ENCODE results near the gene ZCCHC14. TPM values are rescaled to one million over a fixed set of nuclear protein-coding genes. Genes with fewer than 3 reads are reported as not detected.

Gene ZCCHC14
- total RNA-seq, 1 donor from 2014 or later = 42.4 TPM

DNA sequence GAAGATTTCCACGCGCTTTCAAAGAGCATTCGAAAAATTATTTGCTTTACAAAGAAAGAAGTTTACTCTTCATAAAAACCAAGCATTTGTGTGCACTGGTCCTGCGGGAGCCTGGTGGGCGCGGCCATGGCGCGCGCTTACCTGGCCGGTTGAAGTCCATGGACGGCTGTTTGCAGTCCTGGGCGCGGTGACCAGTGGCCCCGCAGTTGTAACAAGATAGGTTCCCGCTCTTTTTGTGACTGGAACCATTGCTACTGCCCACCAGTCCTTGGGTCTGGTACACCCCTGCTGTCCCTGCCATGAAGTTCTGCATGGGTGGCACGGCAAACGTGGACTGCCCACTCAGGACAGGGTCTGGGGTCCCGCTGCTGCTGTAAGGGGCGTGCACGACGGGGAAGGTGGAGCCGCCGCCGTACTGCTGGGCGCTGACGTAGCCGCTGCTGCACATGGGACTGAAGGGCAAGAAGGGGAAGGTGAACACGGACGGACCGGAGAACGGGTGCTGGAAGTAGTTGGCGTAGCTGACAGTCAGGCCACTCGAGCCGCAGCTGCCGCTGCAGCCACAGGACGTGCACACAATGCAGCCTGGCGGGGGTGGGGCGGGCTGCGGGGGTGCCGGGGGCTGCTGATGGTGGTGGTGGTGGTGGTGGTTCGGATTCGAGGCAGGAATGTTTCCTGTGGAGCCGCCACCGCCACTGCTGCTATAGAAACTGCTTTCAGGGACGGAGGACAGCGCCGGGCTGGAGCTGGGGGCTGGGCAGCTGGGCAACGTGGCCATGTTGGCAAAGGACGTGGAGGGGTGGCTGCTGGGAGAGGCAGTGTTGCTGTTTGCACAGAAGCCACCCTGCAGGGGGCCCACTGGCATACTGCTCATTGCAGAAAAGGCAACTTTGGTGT is 81.2 kb downstream of the ZCCHC14 start:
- Mint-ChIP-seq H3K9me3 (ENCODE audit: low read depth) (no peaks in the 10 kb centered on the region), H3K4me3 (ENCODE audit: low read depth) (no peak overlapping the region), H3K4me1 (ENCODE audit: low read depth) (no peaks in the 10 kb centered on the region), H3K27ac (no peak overlapping the region), H3K27me3 (no peaks in the 10 kb centered on the region), H3K36me3 (ENCODE audit: insufficient read depth) (peaks cover 28% of the 10 kb centered on the region)
- TF ChIP-seq, protein P1, sequence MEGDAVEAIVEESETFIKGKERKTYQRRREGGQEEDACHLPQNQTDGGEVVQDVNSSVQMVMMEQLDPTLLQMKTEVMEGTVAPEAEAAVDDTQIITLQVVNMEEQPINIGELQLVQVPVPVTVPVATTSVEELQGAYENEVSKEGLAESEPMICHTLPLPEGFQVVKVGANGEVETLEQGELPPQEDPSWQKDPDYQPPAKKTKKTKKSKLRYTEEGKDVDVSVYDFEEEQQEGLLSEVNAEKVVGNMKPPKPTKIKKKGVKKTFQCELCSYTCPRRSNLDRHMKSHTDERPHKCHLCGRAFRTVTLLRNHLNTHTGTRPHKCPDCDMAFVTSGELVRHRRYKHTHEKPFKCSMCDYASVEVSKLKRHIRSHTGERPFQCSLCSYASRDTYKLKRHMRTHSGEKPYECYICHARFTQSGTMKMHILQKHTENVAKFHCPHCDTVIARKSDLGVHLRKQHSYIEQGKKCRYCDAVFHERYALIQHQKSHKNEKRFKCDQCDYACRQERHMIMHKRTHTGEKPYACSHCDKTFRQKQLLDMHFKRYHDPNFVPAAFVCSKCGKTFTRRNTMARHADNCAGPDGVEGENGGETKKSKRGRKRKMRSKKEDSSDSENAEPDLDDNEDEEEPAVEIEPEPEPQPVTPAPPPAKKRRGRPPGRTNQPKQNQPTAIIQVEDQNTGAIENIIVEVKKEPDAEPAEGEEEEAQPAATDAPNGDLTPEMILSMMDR (IDR thresholded peaks at IDR 0.05; ENCODE audit: unreplicated experiment) = no peak
- DNase-seq (ENCODE audit: low spot score, unreplicated experiment) = no peak

- Mint-ChIP-seq H3K36me3 (ENCODE audit: insufficient read depth) (peaks cover 28% of the 10 kb centered on the region), H3K4me3 (ENCODE audit: low read depth) (no peak overlapping the region), H3K27ac (no peak overlapping the region), H3K4me1 (ENCODE audit: low read depth) (no peaks in the 10 kb centered on the region), H3K27me3 (no peaks in the 10 kb centered on the region), H3K9me3 (ENCODE audit: low read depth) (no peaks in the 10 kb centered on the region)
- TF ChIP-seq, protein P1 (IDR thresholded peaks at IDR 0.05; ENCODE audit: unreplicated experiment) = no peak
- DNase-seq (ENCODE audit: low spot score, unreplicated experiment) = no peak
These were observed 81.9 kb downstream of the ZCCHC14 start for GRCh38 chr16:87410968-87411367.

GRCh38 chr16:87410530-87410929 is 82.3 kb downstream of the ZCCHC14 start:
- no peak for DNase-seq (ENCODE audit: low spot score, unreplicated experiment)
- Mint-ChIP-seq H3K36me3 (ENCODE audit: insufficient read depth) (peaks cover 29% of the 10 kb centered on the region), H3K27ac (no peak overlapping the region), H3K4me3 (ENCODE audit: low read depth) (no peak overlapping the region), H3K4me1 (ENCODE audit: low read depth) (no peaks in the 10 kb centered on the region), H3K27me3 (no peaks in the 10 kb centered on the region), H3K9me3 (ENCODE audit: low read depth) (no peaks in the 10 kb centered on the region)
- TF ChIP-seq, protein P1 (IDR thresholded peaks at IDR 0.05; ENCODE audit: unreplicated experiment) = no peak

DNA sequence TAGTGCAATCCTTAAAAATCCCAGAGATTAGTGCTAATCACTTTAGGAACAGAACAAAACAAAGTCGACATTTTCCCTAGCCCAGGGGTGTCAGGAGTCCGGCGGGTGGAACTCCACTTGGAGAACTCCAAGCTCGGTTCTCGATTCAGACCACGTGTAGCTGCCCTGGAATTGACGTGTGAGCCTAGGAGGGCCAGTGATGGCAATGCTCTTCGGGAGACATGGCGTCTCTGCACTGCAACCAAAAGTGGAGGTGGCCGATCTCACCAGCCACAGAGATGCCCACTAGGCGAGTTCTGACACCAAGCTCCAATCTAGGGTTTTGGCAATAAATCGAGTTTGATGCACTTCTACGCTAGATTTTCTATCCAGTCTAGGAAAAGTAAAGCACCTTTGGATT is 83.0 kb downstream of the ZCCHC14 start:
- H3K9me3 Mint-ChIP-seq (ENCODE audit: low read depth) = no peaks in the 10 kb centered on the region
- H3K4me1 Mint-ChIP-seq (ENCODE audit: low read depth) = no peaks in the 10 kb centered on the region
- TF ChIP-seq, protein P1 (IDR thresholded peaks at IDR 0.05; ENCODE audit: unreplicated experiment) = no peak
- H3K27me3 Mint-ChIP-seq = no peaks in the 10 kb centered on the region
- no peak overlapping the region for H3K27ac Mint-ChIP-seq
- peaks cover 31% of the 10 kb centered on the region for H3K36me3 Mint-ChIP-seq (ENCODE audit: insufficient read depth)
- no peak for DNase-seq (ENCODE audit: low spot score, unreplicated experiment)
- no peak overlapping the region for H3K4me3 Mint-ChIP-seq (ENCODE audit: low read depth)

GRCh38 chr16:87409153-87409552 is 83.7 kb downstream of the ZCCHC14 start:
- TF ChIP-seq, protein P1 (IDR thresholded peaks at IDR 0.05; ENCODE audit: unreplicated experiment) = no peak
- Mint-ChIP-seq H3K9me3 (ENCODE audit: low read depth) (no peaks in the 10 kb centered on the region), H3K27ac (no peak overlapping the region)

More at GRCh38 chr16:87409153-87409552, 83.7 kb downstream of the ZCCHC14 start:
- Mint-ChIP-seq H3K27me3 (no peaks in the 10 kb centered on the region), H3K4me1 (ENCODE audit: low read depth) (no peaks in the 10 kb centered on the region), H3K4me3 (ENCODE audit: low read depth) (no peak overlapping the region), H3K36me3 (ENCODE audit: insufficient read depth) (peaks cover 31% of the 10 kb centered on the region)
- no peak for DNase-seq (ENCODE audit: low spot score, unreplicated experiment)

Measured in progenitor cell of endocrine pancreas (in vitro differentiated cells).